HFFc6 (cell line): ENCODE data around the gene PIGC. TPM values are rescaled to one million over a fixed set of nuclear protein-coding genes. Genes with fewer than 3 reads are reported as not detected.

Source experiments
- DNase-seq: peaks from one replicate; pipeline ENCODE4 v3.0.0-alpha.2; 2018
- H3K27ac Mint-ChIP-seq: 2 replicates; pipeline ENCODE4 v1.8.0; 2020; ENCODE audit warnings: mild to moderate bottlenecking, mixed read lengths
- H3K27me3 Mint-ChIP-seq: 2 replicates; pipeline ENCODE4 v1.8.0; 2021; ENCODE audit warnings: mild to moderate bottlenecking, moderate library complexity, mixed read lengths; ENCODE audit not compliant: insufficient read depth
- H3K36me3 Mint-ChIP-seq: 2 replicates; pipeline ENCODE4 v1.8.0; 2021; ENCODE audit warnings: low read depth, mixed read lengths
- H3K4me1 Mint-ChIP-seq: 2 replicates; pipeline ENCODE4 v1.8.0; 2020; ENCODE audit warnings: low read depth, mixed read lengths
- H3K4me3 Mint-ChIP-seq: 2 replicates; pipeline ENCODE4 v1.8.0; 2020; ENCODE audit warnings: mild to moderate bottlenecking, moderate library complexity, mixed read lengths
- H3K9me3 Mint-ChIP-seq: 2 replicates; pipeline ENCODE4 v1.8.0; 2020; ENCODE audit warnings: mild to moderate bottlenecking, mixed read lengths
- CTCF ChIP-seq: fragments of 200-600 bp; sonication (generic); IDR thresholded peaks from 2 replicates; pipeline ENCODE4 v1.5.0; 2021; ENCODE audit warnings: antibody characterized with exemption, mild to moderate bottlenecking
- long read RNA-seq: library from polyadenylated mRNA; unstranded; transcript quantifications from one replicate; pipeline ENCODE4 v2.0.0, GENCODE V29; 2019
- total RNA-seq, 6 experiments: library from RNA; stranded (reverse); fragmentation: NEBNext Ultra II Directional; extraction: Animal tissue kit (Norgen Biotek cat#: 25700); gene quantifications; 2 replicates in 1 of 6; 3 replicates in 5 of 6; pipeline ENCODE4 v1.2.3, GENCODE V29; 2021

The PIGC gene
- total RNA-seq = 10 to 100 TPM; 14.2 to 17.1 (median 15.3) TPM
- long read RNA-seq, transcript PIGC-201 (2 exons, 1,447 nt) = major isoform, 32 of 36 reads
- long read RNA-seq, partial matches to known transcripts = 0 of 36 reads
- long read RNA-seq, other reads (novel, unspliced or antisense) = 3 of 36 reads

- peaks cover 39% of the 10 kb centered on the region for H3K4me1 Mint-ChIP-seq
- H3K9me3 Mint-ChIP-seq = no peaks in the 10 kb centered on the region
- H3K27ac Mint-ChIP-seq = peak within 1 kb of the TSS; percentile 82
- DNase-seq = peak; percentile 80
- TF ChIP-seq CTCF = peak; percentile 92
- no peaks in the 10 kb centered on the region; the same call in 1 of the 2 replicates for H3K27me3 Mint-ChIP-seq
- H3K36me3 Mint-ChIP-seq = peaks cover 22% of the 10 kb centered on the region
- H3K4me3 Mint-ChIP-seq = peak within 1 kb of the TSS; percentile 94
These were observed at the start of gene PIGC for GRCh38 chr1:172443666-172444453. PIGC (minus strand) TSS chr1:172444069; CDS start chr1:172442622, 1,447 bp downstream.

GRCh38 chr1:172492421-172492820 is 48.6 kb upstream of the PIGC start:
- TF ChIP-seq CTCF = no peak
- no peaks in the 10 kb centered on the region for H3K9me3 Mint-ChIP-seq
- DNase-seq = no peak
- no peaks in the 10 kb centered on the region for H3K36me3 Mint-ChIP-seq
- no peak overlapping the region for H3K4me3 Mint-ChIP-seq
- peaks cover 6% of the 10 kb centered on the region for H3K27me3 Mint-ChIP-seq
- no peak overlapping the region for H3K27ac Mint-ChIP-seq
- H3K4me1 Mint-ChIP-seq = peaks cover 15% of the 10 kb centered on the region

GRCh38 chr1:172489847-172490246 is 46.0 kb upstream of the PIGC start:
- no peak for TF ChIP-seq CTCF
- Mint-ChIP-seq H3K36me3 (no peaks in the 10 kb centered on the region), H3K4me1 (no peaks in the 10 kb centered on the region; the same call in 1 of the 2 replicates), H3K4me3 (no peak overlapping the region), H3K27ac (no peak overlapping the region), H3K9me3 (no peaks in the 10 kb centered on the region), H3K27me3 (peaks cover 6% of the 10 kb centered on the region)
- no peak for DNase-seq

GRCh38 chr1:172488393-172488792 is 44.5 kb upstream of the PIGC start:
- Mint-ChIP-seq H3K27ac (no peak overlapping the region), H3K36me3 (no peaks in the 10 kb centered on the region), H3K4me3 (no peak overlapping the region), H3K27me3 (peaks cover 8% of the 10 kb centered on the region), H3K4me1 (no peaks in the 10 kb centered on the region; the same call in 1 of the 2 replicates), H3K9me3 (no peaks in the 10 kb centered on the region)
- no peak for TF ChIP-seq CTCF
- no peak for DNase-seq

- DNase-seq = no peak
These were observed 43.7 kb upstream of the PIGC start for GRCh38 chr1:172487550-172487949.

More at GRCh38 chr1:172487550-172487949, 43.7 kb upstream of the PIGC start:
- H3K9me3 Mint-ChIP-seq = no peaks in the 10 kb centered on the region
- peaks cover 8% of the 10 kb centered on the region for H3K27me3 Mint-ChIP-seq
- TF ChIP-seq CTCF = no peak
- H3K4me1 Mint-ChIP-seq = no peaks in the 10 kb centered on the region; the same call in 1 of the 2 replicates
- no peak overlapping the region for H3K27ac Mint-ChIP-seq
- no peak overlapping the region for H3K4me3 Mint-ChIP-seq
- H3K36me3 Mint-ChIP-seq = no peaks in the 10 kb centered on the region
